Upper lobe of left lung (tissue), 6 donors: ENCODE measurements around the gene ERFL. TPM values are rescaled to one million over a fixed set of nuclear protein-coding genes. Genes with fewer than 3 reads are reported as not detected.
"Not testable (repeated sequence)": the region's sequence is repeated elsewhere in the genome, so short reads cannot be mapped to it uniquely, and the experiment has no call there.

Source experiments
- ATAC-seq, 2 donors: fragments of 200-7000 bp; cut with Tn5 transposase; one replicate each; pipeline ENCODE4 v1.9.1; 2022; ENCODE audit warnings: mild to moderate bottlenecking in 2 of 2, moderate library complexity in 2 of 2; ENCODE audit not compliant: low FRiP score in 2 of 2
- DNase-seq, 2 donors: peaks; one replicate each; pipeline ENCODE4 v3.0.0-alpha.2; 2019 to 2020
- H3K27ac ChIP-seq, 4 donors: fragments of 200-600 bp; sonication (generic); one replicate each; pipeline ENCODE4 v1.5.1; 2016 to 2019
- H3K27me3 ChIP-seq, 4 donors: fragments of 200-600 bp; sonication (generic); one replicate each; pipeline ENCODE4 v1.5.1; 2017 to 2019
- H3K36me3 ChIP-seq, 4 donors: fragments of 200-600 bp; sonication (generic); one replicate each; pipeline ENCODE4 v1.5.1; 2016 to 2019
- H3K4me1 ChIP-seq, 4 donors: fragments of 200-600 bp; sonication (generic); one replicate each; pipeline ENCODE4 v1.5.1; 2018 to 2019
- H3K4me3 ChIP-seq, 4 donors: fragments of 200-600 bp; sonication (generic); one replicate each; pipeline ENCODE4 v1.5.1; 2017 to 2019; ENCODE audit warnings: mild to moderate bottlenecking in 2 of 4, moderate library complexity in 1 of 4
- H3K9me3 ChIP-seq, 4 donors: fragments of 200-600 bp; sonication (generic); one replicate each; pipeline ENCODE4 v1.5.1; 2018 to 2019
- CTCF ChIP-seq, 6 experiments: fragments of 450-650 bp in 4 of 6; fragments of 200-600 bp in 2 of 6; sonication (generic) in 2 of 6; IDR thresholded peaks; one replicate each; pipeline ENCODE4 v1.5.1; 2016 to 2019; ENCODE audit warnings: antibody characterized with exemption in 6 of 6
- EP300 ChIP-seq, 4 donors: sonication (generic); formaldehyde crosslinking; IDR thresholded peaks; one replicate each; pipeline ENCODE4 v1.5.1; 2017; ENCODE audit warnings: antibody characterized with exemption in 4 of 4, control low read depth in 2 of 4
- POLR2A ChIP-seq, 4 donors: fragments of 450-650 bp; IDR thresholded peaks; one replicate each; pipeline ENCODE4 v1.5.1; 2016 to 2017; ENCODE audit warnings: antibody characterized with exemption in 4 of 4, mild to moderate bottlenecking in 2 of 4
- POLR2AphosphoS5 ChIP-seq, 2 donors: sonication (generic); formaldehyde crosslinking; IDR thresholded peaks; one replicate each; pipeline ENCODE4 v1.5.1; 2017; ENCODE audit warnings: antibody characterized with exemption in 2 of 2
- WGBS, 2 donors: methylation state at CpG; one replicate each; pipeline ENCODE4 v1.1.5; 2017 to 2018; 5-methylcytosine and 5-hydroxymethylcytosine counted together
- total RNA-seq, 6 donors: library from RNA; depleted of rRNA in 4 of 6; stranded (reverse); fragments of >200 nt in 4 of 6; gene quantifications; one replicate each; pipeline versions ENCODE4 v1.1.0 to v1.2.1, GENCODE V29; 2016 to 2021
- donor health status: DM: no; HTN: no; CAD: no; lungs with moderate emphysema.
- donor health status: DM: no; HTN: yes; CAD: no; lungs with severe emphysema.

The ERFL gene
- total RNA-seq, 6 donors from 2014 or later = 0.20 to 6.3 (median 0.49) TPM; not detected in 1

GRCh38 chr19:41918095-41918494, 10.2 kb downstream of the ERFL start:
- Histone ChIP-seq H3K27me3 (peaks cover 0 to 41% (median 31%) of the 10 kb centered on the region in 4 donors), H3K9me3 (no peaks in the 10 kb centered on the region), H3K27ac (no peak overlapping the region), H3K4me1 (peaks cover 5 to 24% (median 13%) of the 10 kb centered on the region in 4 donors), H3K36me3 (no peaks in the 10 kb centered on the region), H3K4me3 (no peak overlapping the region)
- ATAC-seq (no peak), DNase-seq (no peak)
- 71 to 88% methylated on average over 6 of the region's 6 CpGs for WGBS, 2 donors
- TF ChIP-seq EP300 (IDR thresholded peaks at IDR 0.05) = no peak
- no peak for TF ChIP-seq POLR2AphosphoS5 (IDR thresholded peaks at IDR 0.05)
- no peak for TF ChIP-seq POLR2A (IDR thresholded peaks at IDR 0.05)
- TF ChIP-seq CTCF (IDR thresholded peaks at IDR 0.05) = no peak

GRCh38 chr19:41917676-41918075, 10.6 kb downstream of the ERFL start:
- peaks cover 5 to 28% (median 17%) of the 10 kb centered on the region in 4 donors for H3K4me1 ChIP-seq
- H3K27ac ChIP-seq = no peak overlapping the region
- DNase-seq (peak in 1 of 2 donors; percentile 66), ATAC-seq (no peak)
- TF ChIP-seq EP300 (IDR thresholded peaks at IDR 0.05) = no peak
- no peak for TF ChIP-seq POLR2AphosphoS5 (IDR thresholded peaks at IDR 0.05)
- TF ChIP-seq POLR2A (IDR thresholded peaks at IDR 0.05) = no peak
- H3K4me3 ChIP-seq = no peak overlapping the region
- no peaks in the 10 kb centered on the region for H3K36me3 ChIP-seq
- WGBS, 2 donors = 45 to 59% methylated on average over 6 to 9 of the region's 12 CpGs
- no peaks in the 10 kb centered on the region for H3K9me3 ChIP-seq
- peaks cover 0 to 46% (median 33%) of the 10 kb centered on the region in 4 donors for H3K27me3 ChIP-seq

- Histone ChIP-seq H3K9me3 (no peaks in the 10 kb centered on the region), H3K27me3 (peaks cover 0 to 41% (median 27%) of the 10 kb centered on the region in 4 donors), H3K4me1 (peaks cover 5 to 31% (median 20%) of the 10 kb centered on the region in 4 donors), H3K36me3 (no peaks in the 10 kb centered on the region), H3K27ac (no peak overlapping the region), H3K4me3 (no peak overlapping the region)
- no peak for TF ChIP-seq POLR2A (IDR thresholded peaks at IDR 0.05)
- no peak for TF ChIP-seq EP300 (IDR thresholded peaks at IDR 0.05)
- no peak for TF ChIP-seq POLR2AphosphoS5 (IDR thresholded peaks at IDR 0.05)
- no peak for TF ChIP-seq CTCF (IDR thresholded peaks at IDR 0.05)
- DNase-seq (peak in 1 of 2 donors; percentile 82), ATAC-seq (no peak)
- 42 to 56% methylated on average over 26 of the region's 27 CpGs for WGBS, 2 donors
Measured at GRCh38 chr19:41915776-41916414, 12.4 kb downstream of the ERFL start.

- no peak overlapping the region for H3K27ac ChIP-seq
- H3K9me3 ChIP-seq = no peaks in the 10 kb centered on the region
- peaks cover 0 to 38% (median 25%) of the 10 kb centered on the region in 4 donors for H3K27me3 ChIP-seq
- 7 to 9% methylated on average over 34 to 36 of the region's 38 CpGs for WGBS, 2 donors
- H3K4me1 ChIP-seq = peaks cover 5 to 31% (median 20%) of the 10 kb centered on the region in 4 donors
- TF ChIP-seq POLR2AphosphoS5 (IDR thresholded peaks at IDR 0.05) = no peak
- no peak for TF ChIP-seq EP300 (IDR thresholded peaks at IDR 0.05)
- TF ChIP-seq POLR2A (IDR thresholded peaks at IDR 0.05) = no peak
- ATAC-seq (no peak), DNase-seq (no peak)
- no peak overlapping the region for H3K4me3 ChIP-seq
- no peaks in the 10 kb centered on the region for H3K36me3 ChIP-seq
Measured at GRCh38 chr19:41915021-41915775, 13.1 kb downstream of the ERFL start.

- Histone ChIP-seq H3K27me3 (peaks cover 0 to 38% (median 25%) of the 10 kb centered on the region in 4 donors), H3K4me1 (peaks cover 5 to 31% (median 20%) of the 10 kb centered on the region in 4 donors)
- WGBS, 2 donors = 15 to 25% methylated on average over 2 of the region's 5 CpGs
- not testable (repeated sequence) for H3K27ac ChIP-seq, H3K4me3 ChIP-seq, ATAC-seq, H3K36me3 ChIP-seq, DNase-seq, H3K9me3 ChIP-seq
Measured at GRCh38 chr19:41914424-41914834, 13.8 kb downstream of the ERFL start.
